ENCODE data around the gene UFD1. TPM values are rescaled to one million over a fixed set of nuclear protein-coding genes. Genes with fewer than 3 reads are reported as not detected.

The UFD1 gene
- total and polyA plus RNA-seq, 2 of the 13 experiments (the other 11 are each of a cell fraction or from before 2014, with no cell fraction given) = 47.9 to 51.1 TPM

- CTCF ChIA-PET (ENCODE audit: low intra/inter-chr PET ratio, low total read pairs) = no interaction called here
- no peak for ATAC-seq
Observed at GRCh38 chr22:19450363-19451175, 28.4 kb downstream of the UFD1 start.

GRCh38 chr22:19449422-19449767 lies 29.6 kb downstream of the UFD1 start:
- in situ Hi-C loops (cut with HindIII; ENCODE audit: extremely low pct_ligation_motif_present, low pct_unique_long_range_greater_than_20kb) = no loop called here
- TF ChIP-seq ZFP90 (CRISPR knock-in tag; IDR thresholded peaks at IDR 0.05; ENCODE audit: borderline replicate concordance) (no peak), RCOR2 (CRISPR knock-in tag; IDR thresholded peaks at IDR 0.05) (no peak), TEF (CRISPR knock-in tag; IDR thresholded peaks at IDR 0.05) (no peak), MIXL1 (CRISPR knock-in tag; IDR thresholded peaks at IDR 0.05) (no peak), SNAPC2 (CRISPR knock-in tag; IDR thresholded peaks at IDR 0.05) (no peak), TERF1 (CRISPR knock-in tag; IDR thresholded peaks at IDR 0.05) (no peak), ZNF232 (CRISPR knock-in tag; IDR thresholded peaks at IDR 0.05; ENCODE audit: borderline replicate concordance) (no peak), SYNCRIP (IDR thresholded peaks at IDR 0.05; ENCODE audit: insufficient read depth, low read depth, low read length) (no peak)
- ChIA-PET POLR2A (no interaction called here), CTCF (ENCODE audit: low intra/inter-chr PET ratio, low total read pairs) (no interaction called here)
- peaks cover 40% of the 10 kb centered on the region for H3K4me1 ChIP-seq (ENCODE audit: insufficient read depth, low read length)
- no peaks in the 10 kb centered on the region for H3K9me3 ChIP-seq (ENCODE audit: low read length)
- DNase-seq (ENCODE audit: low spot score) (no peak), FAIRE-seq (no peak), ATAC-seq (no peak)
- no peak overlapping the region for H3K4me2 ChIP-seq (ENCODE audit: low read depth, low read length)
- WGBS (ENCODE audit: low lambda C conversion rate) = 88% methylated on average over 1 of the region's 2 CpGs
- peaks cover 7 to 43% of the 10 kb centered on the region in 2 experiments; a peak in 4 of 5 replicates for H3K36me3 ChIP-seq (replicated peaks in 1 of 2; ENCODE audit: control insufficient read depth in 1 of 2, insufficient read depth in 2 of 2, low read length in 2 of 2)
- H3K27me3 ChIP-seq (ENCODE audit: control insufficient read depth in 1 of 2, insufficient read depth in 2 of 2, low read length in 2 of 2) = no peaks in the 10 kb centered on the region; a peak in 1 of 5 replicates
- no TSS peak for BruUV-seq (replicated peaks)
- no peak overlapping the region for H3K9ac ChIP-seq (ENCODE audit: insufficient read depth, low read depth, low read length)
- no peak overlapping the region for H3K27ac ChIP-seq (ENCODE audit: extremely low read length, insufficient read depth, low read length)
- no peaks in the 10 kb centered on the region for H4K20me1 ChIP-seq (ENCODE audit: insufficient read depth, low read length)
- no peak overlapping the region for H3K4me3 ChIP-seq (replicated peaks in 1 of 3; ENCODE audit: insufficient read depth in 1 of 3, low read depth in 2 of 3, low read length in 3 of 3)
- peaks cover 30% of the 10 kb centered on the region for H3K79me2 ChIP-seq (ENCODE audit: insufficient read depth, low read length)
- intact Hi-C loops (cut with micrococcal nuclease; ENCODE audit: unreplicated experiment) = no loop called here
- H2AFZ ChIP-seq (ENCODE audit: low read length) = no peak overlapping the region

More at GRCh38 chr22:19450363-19451175, 28.4 kb downstream of the UFD1 start:
- WGBS (ENCODE audit: low lambda C conversion rate) = 95% methylated on average over 8 of the region's 8 CpGs
- DNase-seq (ENCODE audit: low spot score) (no peak), FAIRE-seq (no peak)
- POLR2A ChIA-PET = interaction anchor here (0.8 kb wide), 1 partner anchor 14 kb away, joined by 3 read pairs; no protein-coding TSS in a partner anchor
- BruUV-seq (replicated peaks) = no TSS peak
- H4K20me1 ChIP-seq (ENCODE audit: insufficient read depth, low read length) = no peaks in the 10 kb centered on the region
- no peaks in the 10 kb centered on the region; a peak in 1 of 5 replicates for H3K27me3 ChIP-seq (ENCODE audit: control insufficient read depth in 1 of 2, insufficient read depth in 2 of 2, low read length in 2 of 2)
- intact Hi-C loops (cut with micrococcal nuclease; ENCODE audit: unreplicated experiment) = no loop called here
- no peak overlapping the region for H3K4me2 ChIP-seq (ENCODE audit: low read depth, low read length)
- H3K9ac ChIP-seq (ENCODE audit: insufficient read depth, low read depth, low read length) = no peak overlapping the region
- peaks cover 20% of the 10 kb centered on the region for H3K79me2 ChIP-seq (ENCODE audit: insufficient read depth, low read length)
- in situ Hi-C loops (cut with HindIII; ENCODE audit: extremely low pct_ligation_motif_present, low pct_unique_long_range_greater_than_20kb) = no loop called here
- H3K36me3 ChIP-seq (replicated peaks in 1 of 2; ENCODE audit: control insufficient read depth in 1 of 2, insufficient read depth in 2 of 2, low read length in 2 of 2) = peaks cover 10 to 51% of the 10 kb centered on the region in 2 experiments; a peak in 4 of 5 replicates
- peaks cover 30% of the 10 kb centered on the region for H3K4me1 ChIP-seq (ENCODE audit: insufficient read depth, low read length)
- no peak for TF ChIP-seq ZNF232 (CRISPR knock-in tag; IDR thresholded peaks at IDR 0.05; ENCODE audit: borderline replicate concordance)
- TF ChIP-seq ETV5 (CRISPR knock-in tag; IDR thresholded peaks at IDR 0.05; ENCODE audit: borderline replicate concordance) = no peak
- peak; percentile 29; the same call in 1 of the 2 replicates for TF ChIP-seq ZNF121 (CRISPR knock-in tag; IDR thresholded peaks at IDR 0.05)
- H3K4me3 ChIP-seq (replicated peaks in 1 of 3; ENCODE audit: insufficient read depth in 1 of 3, low read depth in 2 of 3, low read length in 3 of 3) = no peak overlapping the region
- H3K9me3 ChIP-seq (ENCODE audit: low read length) = no peaks in the 10 kb centered on the region
- no peak overlapping the region for H3K27ac ChIP-seq (ENCODE audit: extremely low read length, insufficient read depth, low read length)
- H2AFZ ChIP-seq (ENCODE audit: low read length) = no peak overlapping the region

Data from HepG2 (cell line).